Loucy (cell line): Measurements from ENCODE around the gene RSU1.

Source experiments
- EZH2phosphoT487 ChIP-seq: fragments of 200-600 bp; IDR thresholded peaks from 2 replicates; pipeline ENCODE4 v1.6.1; 2018; ENCODE audit warnings: antibody characterized with exemption, mild to moderate bottlenecking, moderate library complexity, borderline replicate concordance
- TF ChIP-seq, protein P1 (sequence below): fragments of 200-600 bp; sonication (generic); conservative IDR thresholded peaks from 2 replicates; pipeline ENCODE4 v1.5.1; 2014; ENCODE audit warnings: mild to moderate bottlenecking, antibody characterized with exemption, low read length

DNA sequence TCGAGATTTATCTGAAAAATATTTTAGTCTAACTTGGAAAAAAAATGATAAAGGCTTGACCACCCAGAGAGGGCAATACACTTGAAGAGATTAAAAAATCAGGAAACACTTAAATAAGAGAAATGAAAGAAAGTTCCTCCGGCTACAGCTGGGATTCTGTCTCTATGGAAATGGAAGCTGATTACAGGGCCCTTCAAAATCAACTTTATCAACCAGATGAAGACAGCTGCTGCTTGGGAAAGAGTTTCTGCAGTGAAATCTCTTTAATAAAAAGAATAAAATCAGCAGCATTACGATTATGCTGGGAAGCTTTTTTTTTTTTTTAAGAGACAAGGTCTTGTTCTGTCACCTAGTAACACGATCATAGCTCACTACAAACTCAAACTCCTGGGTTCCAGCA is 4.5 kb downstream of the RSU1 start:
- TF ChIP-seq, protein P1, sequence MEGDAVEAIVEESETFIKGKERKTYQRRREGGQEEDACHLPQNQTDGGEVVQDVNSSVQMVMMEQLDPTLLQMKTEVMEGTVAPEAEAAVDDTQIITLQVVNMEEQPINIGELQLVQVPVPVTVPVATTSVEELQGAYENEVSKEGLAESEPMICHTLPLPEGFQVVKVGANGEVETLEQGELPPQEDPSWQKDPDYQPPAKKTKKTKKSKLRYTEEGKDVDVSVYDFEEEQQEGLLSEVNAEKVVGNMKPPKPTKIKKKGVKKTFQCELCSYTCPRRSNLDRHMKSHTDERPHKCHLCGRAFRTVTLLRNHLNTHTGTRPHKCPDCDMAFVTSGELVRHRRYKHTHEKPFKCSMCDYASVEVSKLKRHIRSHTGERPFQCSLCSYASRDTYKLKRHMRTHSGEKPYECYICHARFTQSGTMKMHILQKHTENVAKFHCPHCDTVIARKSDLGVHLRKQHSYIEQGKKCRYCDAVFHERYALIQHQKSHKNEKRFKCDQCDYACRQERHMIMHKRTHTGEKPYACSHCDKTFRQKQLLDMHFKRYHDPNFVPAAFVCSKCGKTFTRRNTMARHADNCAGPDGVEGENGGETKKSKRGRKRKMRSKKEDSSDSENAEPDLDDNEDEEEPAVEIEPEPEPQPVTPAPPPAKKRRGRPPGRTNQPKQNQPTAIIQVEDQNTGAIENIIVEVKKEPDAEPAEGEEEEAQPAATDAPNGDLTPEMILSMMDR, result no peak
- TF ChIP-seq EZH2phosphoT487, result no peak
